Right forelimb (tissue), 1 donor: ENCODE results near the gene ASH1L.
"Not testable (repeated sequence)": the region's sequence is repeated elsewhere in the genome, so short reads cannot be mapped to it uniquely, and the experiment has no call there.

Source experiments
- DNase-seq: peaks from one replicate; pipeline ENCODE4 v3.0.0-alpha.2; 2018

ASH1L gene

GRCh38 chr1:155304558-155305063 lies 258.0 kb downstream of the ASH1L start:
- no peak for DNase-seq

GRCh38 chr1:155301342-155301841 lies 261.2 kb downstream of the ASH1L start, which contains the start of gene PKLR:
TSS of gene PKLR (minus strand) at chr1:155301438. CDS start at chr1:155301395, 43 bp downstream.
- no peak for DNase-seq

GRCh38 chr1:155300553-155301329 lies 261.9 kb downstream of the ASH1L start:
- no peak for DNase-seq

GRCh38 chr1:155300024-155300423 lies 262.6 kb downstream of the ASH1L start:
- DNase-seq: no peak

- no peak for DNase-seq
These were observed 265.2 kb downstream of the ASH1L start for GRCh38 chr1:155297384-155297783.

- DNase-seq: no peak
These were observed 265.9 kb downstream of the ASH1L start for GRCh38 chr1:155296661-155297060.

- DNase-seq: no peak
These were observed 266.7 kb downstream of the ASH1L start for GRCh38 chr1:155295942-155296267.

GRCh38 chr1:155295183-155295941 lies 267.2 kb downstream of the ASH1L start:
- DNase-seq: no peak

GRCh38 chr1:155294520-155295182 lies 268.0 kb downstream of the ASH1L start:
- DNase-seq: no peak

GRCh38 chr1:155293086-155293749 lies 269.4 kb downstream of the ASH1L start:
- no peak for DNase-seq

- DNase-seq: not testable (repeated sequence)
These were observed 271.6 kb downstream of the ASH1L start for GRCh38 chr1:155291006-155291405.

GRCh38 chr1:155287987-155288543 lies 274.5 kb downstream of the ASH1L start:
- no peak for DNase-seq

GRCh38 chr1:155286544-155286943 lies 276.1 kb downstream of the ASH1L start:
- DNase-seq: no peak

GRCh38 chr1:155285631-155286044 lies 277.0 kb downstream of the ASH1L start:
- no peak for DNase-seq
